Vagina (tissue), 2 donors: ENCODE measurements around the gene ZNF76. TPM values are rescaled to one million over a fixed set of nuclear protein-coding genes. Genes with fewer than 3 reads are reported as not detected.

ENCODE experiments used
- DNase-seq, 2 donors: peaks; one replicate each; pipeline ENCODE4 v3.0.0-alpha.2; 2017; ENCODE audit errors: extremely low spot score in 2 of 2
- H3K27ac ChIP-seq: fragments of 200-600 bp; sonication (generic); one replicate; pipeline ENCODE4 v1.5.1; 2019
- H3K27me3 ChIP-seq: fragments of 200-600 bp; sonication (generic); one replicate; pipeline ENCODE4 v1.5.1; 2019
- H3K36me3 ChIP-seq, 2 donors: fragments of 200-600 bp; sonication (generic); one replicate each; pipeline ENCODE4 v1.5.1; 2017 to 2019
- H3K4me1 ChIP-seq: fragments of 200-600 bp; sonication (generic); one replicate; pipeline ENCODE4 v1.5.1; 2019
- H3K4me3 ChIP-seq, 2 donors: fragments of 200-600 bp; sonication (generic); 1 replicate in 1 of 2; 2 replicates in 1 of 2; pipeline ENCODE4 v1.5.1; 2016 to 2019
- H3K9me3 ChIP-seq: fragments of 200-600 bp; sonication (generic); one replicate; pipeline ENCODE4 v1.5.1; 2019
- POLR2A ChIP-seq, 2 donors: fragments of 450-650 bp; IDR thresholded peaks; one replicate each; pipeline ENCODE4 v1.6.1; 2017; ENCODE audit warnings: antibody characterized with exemption in 2 of 2, mild to moderate bottlenecking in 2 of 2, moderate library complexity in 2 of 2
- POLR2AphosphoS5 ChIP-seq, 2 donors: sonication (generic); formaldehyde crosslinking; IDR thresholded peaks; one replicate each; pipeline ENCODE4 v1.9.0; 2017; ENCODE audit warnings: antibody characterized with exemption in 2 of 2, mild to moderate bottlenecking in 2 of 2, low read depth in 1 of 2; ENCODE audit not compliant: insufficient read depth in 1 of 2
- intact Hi-C: fragments of 100-400 bp; cut with DNase I; formaldehyde crosslinking; loops from one replicate; pipeline ENCODE4 v1.15.1; 2023
- total RNA-seq: library from RNA; depleted of rRNA; stranded (reverse); fragments of >200 nt; gene quantifications from one replicate; pipeline ENCODE4 v1.2.3, GENCODE V29; 2016
- TF ChIP-seq, protein P1 (sequence below), 3 experiments: fragments of 450-650 bp in 2 of 3; fragments of 200-600 bp in 1 of 3; sonication (generic) in 1 of 3; IDR thresholded peaks; one replicate each; pipeline ENCODE4 v1.5.1; 2017 to 2019; ENCODE audit warnings: antibody characterized with exemption in 3 of 3, mild to moderate bottlenecking in 2 of 3, moderate library complexity in 2 of 3

ZNF76 gene
- total RNA-seq, 1 donor from 2014 or later, result 39.0 TPM

DNA sequence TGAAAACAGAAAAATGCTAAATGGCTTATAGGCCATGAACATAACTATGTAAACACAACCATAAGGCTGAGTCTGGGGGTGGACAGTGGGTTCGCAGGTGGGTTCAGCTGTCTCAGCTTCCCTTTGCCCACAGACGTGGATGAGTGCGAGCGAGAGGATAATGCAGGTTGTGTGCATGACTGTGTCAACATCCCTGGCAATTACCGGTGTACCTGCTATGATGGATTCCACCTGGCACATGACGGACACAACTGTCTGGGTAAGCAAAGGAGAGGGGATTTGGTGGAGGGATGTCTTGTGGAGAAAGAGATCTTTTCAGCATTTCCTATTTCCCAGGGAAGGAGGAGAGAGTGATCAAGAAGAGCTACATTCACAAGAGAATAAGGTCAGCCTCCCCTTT is 31.1 kb upstream of the ZNF76 start:
- DNase-seq, result no peak
- no peaks in the 10 kb centered on the region for H3K9me3 ChIP-seq
- no peak for TF ChIP-seq POLR2AphosphoS5 (IDR thresholded peaks at IDR 0.05; ENCODE audit: insufficient read depth in 1 of 2, low read depth in 1 of 2)
- no peak for TF ChIP-seq POLR2A (IDR thresholded peaks at IDR 0.05)
- H3K27me3 ChIP-seq, result no peaks in the 10 kb centered on the region
- H3K36me3 ChIP-seq, result no peaks in the 10 kb centered on the region
- intact Hi-C loops, result no loop called here
- no peak overlapping the region for H3K4me3 ChIP-seq
- no peak overlapping the region for H3K27ac ChIP-seq
- peaks cover 6% of the 10 kb centered on the region for H3K4me1 ChIP-seq

DNA sequence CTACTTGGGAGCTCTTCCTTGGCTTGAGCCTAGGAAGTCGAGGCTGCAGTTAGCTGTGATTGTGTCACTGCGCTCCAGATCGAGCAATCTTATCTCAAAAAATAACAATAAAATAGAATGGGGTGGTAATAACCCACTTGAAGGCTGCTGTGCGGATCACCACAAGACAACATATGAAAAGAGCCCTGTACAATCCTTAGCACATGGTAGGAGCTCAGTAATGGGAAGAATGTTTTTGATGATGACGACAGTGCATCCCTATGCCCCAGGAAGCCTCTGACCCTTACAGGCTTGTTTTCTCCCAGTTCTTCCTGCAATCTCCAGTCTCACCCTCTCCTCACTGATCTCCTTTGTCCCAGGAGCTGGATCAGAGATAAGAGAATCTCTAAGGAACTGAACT is 30.2 kb upstream of the ZNF76 start:
- no peaks in the 10 kb centered on the region for H3K27me3 ChIP-seq
- DNase-seq, result no peak
- intact Hi-C loops, result no loop called here
- no peaks in the 10 kb centered on the region for H3K36me3 ChIP-seq
- peaks cover 6% of the 10 kb centered on the region for H3K4me1 ChIP-seq
- H3K4me3 ChIP-seq, result no peak overlapping the region
- TF ChIP-seq POLR2AphosphoS5 (IDR thresholded peaks at IDR 0.05; ENCODE audit: insufficient read depth in 1 of 2, low read depth in 1 of 2) (no peak), POLR2A (IDR thresholded peaks at IDR 0.05) (no peak)
- TF ChIP-seq, protein P1, sequence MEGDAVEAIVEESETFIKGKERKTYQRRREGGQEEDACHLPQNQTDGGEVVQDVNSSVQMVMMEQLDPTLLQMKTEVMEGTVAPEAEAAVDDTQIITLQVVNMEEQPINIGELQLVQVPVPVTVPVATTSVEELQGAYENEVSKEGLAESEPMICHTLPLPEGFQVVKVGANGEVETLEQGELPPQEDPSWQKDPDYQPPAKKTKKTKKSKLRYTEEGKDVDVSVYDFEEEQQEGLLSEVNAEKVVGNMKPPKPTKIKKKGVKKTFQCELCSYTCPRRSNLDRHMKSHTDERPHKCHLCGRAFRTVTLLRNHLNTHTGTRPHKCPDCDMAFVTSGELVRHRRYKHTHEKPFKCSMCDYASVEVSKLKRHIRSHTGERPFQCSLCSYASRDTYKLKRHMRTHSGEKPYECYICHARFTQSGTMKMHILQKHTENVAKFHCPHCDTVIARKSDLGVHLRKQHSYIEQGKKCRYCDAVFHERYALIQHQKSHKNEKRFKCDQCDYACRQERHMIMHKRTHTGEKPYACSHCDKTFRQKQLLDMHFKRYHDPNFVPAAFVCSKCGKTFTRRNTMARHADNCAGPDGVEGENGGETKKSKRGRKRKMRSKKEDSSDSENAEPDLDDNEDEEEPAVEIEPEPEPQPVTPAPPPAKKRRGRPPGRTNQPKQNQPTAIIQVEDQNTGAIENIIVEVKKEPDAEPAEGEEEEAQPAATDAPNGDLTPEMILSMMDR (IDR thresholded peaks at IDR 0.05), result no peak
- no peaks in the 10 kb centered on the region for H3K9me3 ChIP-seq
- H3K27ac ChIP-seq, result no peak overlapping the region

DNA sequence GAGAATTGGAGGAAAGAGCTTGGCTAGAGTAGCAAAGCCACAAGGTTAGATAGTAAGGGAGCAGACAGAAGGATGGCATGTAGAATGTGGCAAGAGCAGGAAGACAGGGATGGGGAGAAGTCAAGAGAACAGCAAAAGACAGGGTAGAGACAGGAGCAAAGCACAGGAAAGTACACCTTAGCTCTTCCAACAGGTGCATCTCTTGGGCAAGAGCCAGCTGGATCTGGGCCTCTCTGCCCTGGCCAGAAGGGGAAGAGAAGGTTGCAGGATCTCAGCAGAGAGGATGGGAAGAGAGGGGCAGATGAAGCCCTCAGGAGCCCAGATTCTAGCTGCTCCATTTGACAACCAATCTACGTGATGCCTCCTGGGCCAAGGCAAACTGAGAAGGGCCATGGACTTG is 29.0 kb upstream of the ZNF76 start:
- TF ChIP-seq, protein P1 (IDR thresholded peaks at IDR 0.05), result no peak
- TF ChIP-seq POLR2A (IDR thresholded peaks at IDR 0.05), result no peak
- TF ChIP-seq POLR2AphosphoS5 (IDR thresholded peaks at IDR 0.05; ENCODE audit: insufficient read depth in 1 of 2, low read depth in 1 of 2), result no peak
- H3K36me3 ChIP-seq, result no peaks in the 10 kb centered on the region
- no peaks in the 10 kb centered on the region for H3K27me3 ChIP-seq
- H3K4me3 ChIP-seq, result no peak overlapping the region
- no peak for DNase-seq
- intact Hi-C loops, result no loop called here
- H3K4me1 ChIP-seq, result peaks cover 6% of the 10 kb centered on the region
- no peak overlapping the region for H3K27ac ChIP-seq
- no peaks in the 10 kb centered on the region for H3K9me3 ChIP-seq

DNA sequence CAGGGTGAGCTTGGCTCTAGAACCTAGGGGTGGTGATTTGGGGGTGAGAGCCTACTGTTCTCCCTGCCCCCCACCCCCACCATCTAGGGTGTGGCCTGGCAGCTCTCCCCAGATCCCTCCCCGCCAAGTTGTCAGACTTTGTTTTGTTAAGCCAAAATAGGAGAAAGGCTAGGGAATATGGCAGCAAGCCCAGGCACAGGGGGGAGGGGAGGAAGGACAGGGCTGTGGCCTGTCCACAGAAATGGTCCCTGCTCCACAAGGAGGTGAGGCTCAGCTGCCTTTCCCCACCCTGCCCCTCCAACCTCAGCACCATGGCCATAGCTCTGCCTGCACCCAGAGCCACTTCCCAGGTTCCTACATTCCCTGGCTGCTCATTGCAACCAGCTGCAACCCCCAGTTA is 28.6 kb upstream of the ZNF76 start:
- peaks cover 6% of the 10 kb centered on the region for H3K4me1 ChIP-seq
- no peaks in the 10 kb centered on the region for H3K27me3 ChIP-seq
- H3K9me3 ChIP-seq, result no peaks in the 10 kb centered on the region
- DNase-seq, result no peak
- TF ChIP-seq POLR2AphosphoS5 (IDR thresholded peaks at IDR 0.05; ENCODE audit: insufficient read depth in 1 of 2, low read depth in 1 of 2) (no peak), POLR2A (IDR thresholded peaks at IDR 0.05) (no peak)
- TF ChIP-seq, protein P1 (IDR thresholded peaks at IDR 0.05), result no peak
- no peak overlapping the region for H3K4me3 ChIP-seq
- no peak overlapping the region for H3K27ac ChIP-seq
- H3K36me3 ChIP-seq, result no peaks in the 10 kb centered on the region
- intact Hi-C loops, result no loop called here

DNA sequence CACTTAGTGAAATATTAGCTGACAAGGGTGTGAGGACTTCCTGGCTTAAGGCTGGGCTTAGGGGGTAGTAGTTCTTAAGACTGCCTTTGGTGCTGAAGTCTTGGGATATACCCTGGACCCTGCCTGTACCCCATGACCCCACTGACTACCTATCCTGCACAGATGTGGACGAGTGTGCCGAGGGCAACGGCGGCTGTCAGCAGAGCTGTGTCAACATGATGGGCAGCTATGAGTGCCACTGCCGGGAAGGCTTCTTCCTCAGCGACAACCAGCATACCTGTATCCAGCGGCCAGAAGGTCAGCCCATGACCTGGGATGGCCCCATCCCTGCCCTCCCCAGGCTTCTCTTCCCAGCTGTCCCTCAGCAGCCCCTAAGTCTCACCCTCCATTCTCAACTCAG is 28.0 kb upstream of the ZNF76 start:
- no peaks in the 10 kb centered on the region for H3K27me3 ChIP-seq
- no peak overlapping the region for H3K27ac ChIP-seq
- TF ChIP-seq, protein P1 (IDR thresholded peaks at IDR 0.05), result no peak
- no peak for TF ChIP-seq POLR2A (IDR thresholded peaks at IDR 0.05)
- TF ChIP-seq POLR2AphosphoS5 (IDR thresholded peaks at IDR 0.05; ENCODE audit: insufficient read depth in 1 of 2, low read depth in 1 of 2), result no peak
- peaks cover 6% of the 10 kb centered on the region for H3K4me1 ChIP-seq
- H3K9me3 ChIP-seq, result no peaks in the 10 kb centered on the region
- H3K4me3 ChIP-seq, result no peak overlapping the region
- intact Hi-C loops, result no loop called here
- no peaks in the 10 kb centered on the region for H3K36me3 ChIP-seq
- no peak for DNase-seq
